HG03520 (cell line): Measurements from ENCODE around the gene NPAS2.

ENCODE experiments used
- ATAC-seq: cut with Tn5 transposase; IDR thresholded peaks from one replicate; pipeline ENCODE4 v1.9.1; 2021; ENCODE audit warnings: mild to moderate bottlenecking, moderate library complexity; ENCODE audit not compliant: unreplicated experiment

NPAS2 gene

GRCh38 chr2:100902817-100903405, 83.0 kb downstream of the NPAS2 start:
- no peak for ATAC-seq

- ATAC-seq: no peak
Measured at GRCh38 chr2:100903534-100904258, 83.8 kb downstream of the NPAS2 start.

- ATAC-seq: no peak
Measured at GRCh38 chr2:100905132-100905805, 85.3 kb downstream of the NPAS2 start.

- no peak for ATAC-seq
Measured at GRCh38 chr2:100906131-100906530, 86.2 kb downstream of the NPAS2 start.

- no peak for ATAC-seq
Measured at GRCh38 chr2:100906679-100907078, 86.7 kb downstream of the NPAS2 start.

- no peak for ATAC-seq
Measured at GRCh38 chr2:100907832-100908231, 87.9 kb downstream of the NPAS2 start.

GRCh38 chr2:100909534-100910081, 89.7 kb downstream of the NPAS2 start:
- ATAC-seq: no peak

- ATAC-seq: no peak
Measured at GRCh38 chr2:100910111-100910510, 90.2 kb downstream of the NPAS2 start.

GRCh38 chr2:100919316-100919715, 99.4 kb downstream of the NPAS2 start:
- ATAC-seq: no peak

GRCh38 chr2:100921685-100922161, 101.8 kb downstream of the NPAS2 start:
- ATAC-seq: no peak

GRCh38 chr2:100923461-100924060, 103.6 kb downstream of the NPAS2 start:
- ATAC-seq: no peak

- ATAC-seq: peak; percentile 13
Measured at GRCh38 chr2:100924122-100924519, 104.2 kb downstream of the NPAS2 start.

GRCh38 chr2:100924520-100925451, 104.8 kb downstream of the NPAS2 start:
- ATAC-seq: peak; percentile 91

GRCh38 chr2:100928235-100928634, 108.3 kb downstream of the NPAS2 start:
- no peak for ATAC-seq

GRCh38 chr2:100929147-100929546, 109.2 kb downstream of the NPAS2 start:
- ATAC-seq: no peak

- no peak for ATAC-seq
Measured at GRCh38 chr2:100934504-100935371, 114.8 kb downstream of the NPAS2 start.

GRCh38 chr2:100935372-100935752, 115.4 kb downstream of the NPAS2 start:
- ATAC-seq: no peak

GRCh38 chr2:100936070-100936741, 116.3 kb downstream of the NPAS2 start:
- no peak for ATAC-seq
